Stimulated activated CD4-positive, alpha-beta T cell treated with anti-CD3 and anti-CD28 coated beads, Interleukin-2, amount 100 ng/mL, for 4 hours (primary cell): ENCODE measurements around the gene TCFL5.
"Not testable (repeated sequence)": the region's sequence is repeated elsewhere in the genome, so short reads cannot be mapped to it uniquely, and the experiment has no call there.

Experiments
- DNase-seq: peaks from one replicate; pipeline ENCODE4 v3.0.0-alpha.2; 2020; ENCODE audit warnings: low read depth

TCFL5 gene

GRCh38 chr20:62853304-62853703, 8.3 kb downstream of the TCFL5 start:
- DNase-seq = not testable (repeated sequence)

GRCh38 chr20:62852841-62853240, 8.8 kb downstream of the TCFL5 start:
- no peak for DNase-seq

- no peak for DNase-seq
These were observed 9.4 kb downstream of the TCFL5 start for GRCh38 chr20:62852196-62852595.

- DNase-seq = no peak
These were observed 11.2 kb downstream of the TCFL5 start for GRCh38 chr20:62850333-62850974.

- DNase-seq = no peak
These were observed 12.2 kb downstream of the TCFL5 start for GRCh38 chr20:62849431-62849830.

GRCh38 chr20:62848917-62849316, 12.7 kb downstream of the TCFL5 start:
- not testable (repeated sequence) for DNase-seq

GRCh38 chr20:62846166-62846890, 15.3 kb downstream of the TCFL5 start:
- DNase-seq = no peak

- no peak for DNase-seq
These were observed 16.0 kb downstream of the TCFL5 start for GRCh38 chr20:62845416-62846160.

- no peak for DNase-seq
These were observed 17.4 kb downstream of the TCFL5 start for GRCh38 chr20:62844182-62844581.

- no peak for DNase-seq
These were observed 18.0 kb downstream of the TCFL5 start for GRCh38 chr20:62843656-62844055.

GRCh38 chr20:62841705-62842212, 19.9 kb downstream of the TCFL5 start:
- no peak for DNase-seq

- DNase-seq = no peak
These were observed 21.1 kb downstream of the TCFL5 start for GRCh38 chr20:62840244-62841197.

- DNase-seq = no peak
These were observed 21.8 kb downstream of the TCFL5 start for GRCh38 chr20:62839816-62840215.

- DNase-seq = no peak
These were observed 22.4 kb downstream of the TCFL5 start for GRCh38 chr20:62839261-62839660.

GRCh38 chr20:62838128-62838891, 23.3 kb downstream of the TCFL5 start:
- DNase-seq = no peak

GRCh38 chr20:62837790-62838127, 23.9 kb downstream of the TCFL5 start:
- DNase-seq = no peak

- DNase-seq = no peak
These were observed 24.6 kb downstream of the TCFL5 start for GRCh38 chr20:62836967-62837490.

GRCh38 chr20:62835931-62836861, 25.4 kb downstream of the TCFL5 start:
- DNase-seq = no peak

- DNase-seq = no peak
These were observed 26.5 kb downstream of the TCFL5 start for GRCh38 chr20:62834967-62835730.
